ENCODE data around the gene STAT3.
A peak's percentile ranks its signal among the peaks of the same experiment; 100 is the strongest.
"Not testable (repeated sequence)": the region's sequence is repeated elsewhere in the genome, so short reads cannot be mapped to it uniquely, and the experiment has no call there.

Gene STAT3

DNA sequence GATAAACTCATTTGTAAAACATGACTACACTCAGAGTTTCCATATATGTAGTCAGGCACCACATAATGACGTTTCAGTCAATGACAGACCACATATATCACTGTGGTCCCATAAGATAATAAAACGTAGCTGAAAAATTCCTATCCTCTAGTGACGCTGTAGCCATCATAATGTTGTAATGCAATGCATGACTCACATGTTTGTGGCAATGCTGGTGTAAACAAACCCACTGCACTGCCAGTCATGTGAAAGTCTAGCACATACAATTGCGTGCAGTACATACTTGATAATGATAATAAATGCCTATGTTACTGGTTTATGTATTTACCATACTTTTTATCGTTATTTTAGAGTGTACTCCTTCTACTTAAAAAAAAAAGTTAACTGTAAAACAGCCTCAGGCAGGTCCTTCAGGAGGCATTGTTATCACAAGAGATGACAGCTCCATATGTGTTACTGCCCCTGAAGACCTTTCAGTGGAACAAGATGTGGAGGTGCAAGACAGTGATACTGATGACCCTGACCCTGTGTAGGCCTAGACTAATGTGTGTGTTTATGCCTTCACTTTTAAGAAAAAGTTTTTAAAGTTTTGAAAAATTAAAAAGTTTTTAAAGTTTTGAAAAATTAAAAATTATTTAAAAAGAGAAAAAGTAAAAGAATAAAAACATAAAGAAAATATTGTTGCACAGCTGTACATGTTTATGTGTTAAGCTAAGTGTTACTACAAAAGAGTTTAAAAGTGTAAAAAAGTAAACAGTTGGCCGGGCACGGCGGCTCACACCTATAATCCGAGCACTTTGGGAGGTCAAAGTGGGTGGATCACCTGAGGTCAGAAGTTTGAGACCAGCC lies 121.1 kb downstream of the STAT3 start:
- Histone ChIP-seq H3K9me3 (ENCODE audit: control insufficient read depth, low read length) (no peaks in the 10 kb centered on the region), H3K36me3 (ENCODE audit: control insufficient read depth, insufficient read depth, low read length) (no peaks in the 10 kb centered on the region), H3K4me1 (ENCODE audit: control insufficient read depth, insufficient read depth, low read length, poor library complexity, severe bottlenecking) (peaks cover 26% of the 10 kb centered on the region), H3K4me3 (ENCODE audit: insufficient read depth, low read depth, low read length, poor library complexity, severe bottlenecking) (no peak overlapping the region), H3K27ac (ENCODE audit: insufficient read depth, low read length, poor library complexity, severe bottlenecking) (peak overlapping the region; percentile 79), H3K27me3 (replicated peaks; ENCODE audit: control insufficient read depth, insufficient read depth, low read length, poor library complexity, severe bottlenecking) (no peaks in the 10 kb centered on the region)
- peak; percentile 61 to 66 (median 64) for DNase-seq

- Histone ChIP-seq H3K4me1 (ENCODE audit: control insufficient read depth, insufficient read depth, low read length, poor library complexity, severe bottlenecking) (peaks cover 24% of the 10 kb centered on the region), H3K27me3 (replicated peaks; ENCODE audit: control insufficient read depth, insufficient read depth, low read length, poor library complexity, severe bottlenecking) (no peaks in the 10 kb centered on the region), H3K27ac (ENCODE audit: insufficient read depth, low read length, poor library complexity, severe bottlenecking) (peak overlapping the region; percentile 79), H3K36me3 (ENCODE audit: control insufficient read depth, insufficient read depth, low read length) (no peaks in the 10 kb centered on the region), H3K4me3 (ENCODE audit: insufficient read depth, low read depth, low read length, poor library complexity, severe bottlenecking) (no peak overlapping the region), H3K9me3 (ENCODE audit: control insufficient read depth, low read length) (no peaks in the 10 kb centered on the region)
- DNase-seq = no peak
Measured at GRCh38 chr17:42266462-42266861, 121.8 kb downstream of the STAT3 start.

DNA sequence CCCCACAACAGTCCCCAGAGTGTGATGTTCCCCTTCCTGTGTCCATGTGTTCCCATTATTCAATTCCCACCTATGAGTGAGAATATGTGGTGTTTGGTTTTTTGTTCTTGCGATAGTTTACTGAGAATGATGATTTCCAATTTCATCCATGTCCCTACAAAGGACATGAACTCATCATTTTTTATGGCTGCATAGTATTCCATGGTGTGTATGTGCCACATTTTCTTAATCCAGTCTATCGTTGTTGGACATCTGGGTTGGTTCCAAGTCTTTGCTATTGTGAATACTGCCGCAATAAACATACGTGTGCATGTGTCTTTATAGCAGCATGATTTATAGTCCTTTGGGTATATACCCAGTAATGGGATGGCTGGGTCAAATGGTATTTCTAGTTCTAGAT lies 123.9 kb downstream of the STAT3 start:
- peaks cover 28% of the 10 kb centered on the region for H3K4me1 ChIP-seq (ENCODE audit: control insufficient read depth, insufficient read depth, low read length, poor library complexity, severe bottlenecking)
- H3K36me3 ChIP-seq (ENCODE audit: control insufficient read depth, insufficient read depth, low read length); H3K9me3 ChIP-seq (ENCODE audit: control insufficient read depth, low read length); H3K27ac ChIP-seq (ENCODE audit: insufficient read depth, low read length, poor library complexity, severe bottlenecking); H3K4me3 ChIP-seq (ENCODE audit: insufficient read depth, low read depth, low read length, poor library complexity, severe bottlenecking); DNase-seq; H3K27me3 ChIP-seq (replicated peaks; ENCODE audit: control insufficient read depth, insufficient read depth, low read length, poor library complexity, severe bottlenecking): not testable (repeated sequence)

Data from effector memory CD4-positive, alpha-beta T cell (primary cell).